T47D (cell line): ENCODE data around the gene TM9SF2.

Experiments
- DNase-seq, 2 experiments: peaks; one replicate each; pipeline versions ENCODE4 v3.0.0 to v3.0.0-alpha.2; 2011 to 2012; ENCODE audit warnings: low read depth in 1 of 2, low spot score in 1 of 2
- JUND ChIP-seq: IDR thresholded peaks from 2 replicates; pipeline ENCODE4 v1.6.1; 2012; ENCODE audit warnings: low read depth
- in situ Hi-C: cut with HindIII; loops from 2 replicates; pipeline ENCODE4 v1.10.0; 2016; ENCODE audit warnings: low sequenced_read_pairs, low pct_unique_long_range_greater_than_20kb

The TM9SF2 gene

GRCh38 chr13:99605420-99606323 is 104.4 kb downstream of the TM9SF2 start:
- in situ Hi-C loops = no loop called here
- TF ChIP-seq JUND = no peak
- DNase-seq = peak; percentile 45 to 50

- TF ChIP-seq JUND = no peak
- in situ Hi-C loops = no loop called here
- peak; percentile 61 to 83 for DNase-seq
Observed at GRCh38 chr13:99606324-99607066, 105.2 kb downstream of the TM9SF2 start, which contains the start of gene CLYBL. CLYBL (plus strand) TSS chr13:99606690.

- no peak for DNase-seq
- in situ Hi-C loops = no loop called here
- TF ChIP-seq JUND = no peak
Observed at GRCh38 chr13:99608345-99608744, 107.1 kb downstream of the TM9SF2 start.

GRCh38 chr13:99610702-99611289 is 109.5 kb downstream of the TM9SF2 start:
- 0 out of 2 replicates have a peak, but pooled peaks have one; percentile 22 for TF ChIP-seq JUND
- in situ Hi-C loops = no loop called here
- DNase-seq = peak; percentile 13 to 82
